Prostate gland (tissue), 2 donors: ENCODE measurements around the gene LYRM4.

Source experiments
- CTCF ChIP-seq, 4 experiments: fragments of 200-600 bp in 2 of 4; fragments of 450-650 bp in 2 of 4; sonication (generic) in 2 of 4; IDR thresholded peaks; 1 replicate in 3 of 4; 2 replicates in 1 of 4; pipeline ENCODE4 v1.5.1; 2016 to 2019; ENCODE audit warnings: antibody characterized with exemption in 4 of 4, mild to moderate bottlenecking in 2 of 4, moderate library complexity in 2 of 4
- POLR2AphosphoS5 ChIP-seq: sonication (generic); formaldehyde crosslinking; IDR thresholded peaks from one replicate; pipeline ENCODE4 v1.6.1; 2017; ENCODE audit warnings: antibody characterized with exemption

- TF ChIP-seq CTCF (IDR thresholded peaks at IDR 0.05): no peak
- no peak for TF ChIP-seq POLR2AphosphoS5
These were observed 57.8 kb downstream of the LYRM4 start for GRCh38 chr6:5202941-5203340.
